GM12878 (cell line): ENCODE results near the gene NUMA1. TPM values are rescaled to one million over a fixed set of nuclear protein-coding genes. Genes with fewer than 3 reads are reported as not detected.

ENCODE experiments used
- ATF2 ChIP-seq: IDR thresholded peaks from 2 replicates; pipeline ENCODE4 v1.6.1; 2012; ENCODE audit warnings: low read length, inconsistent platforms
- ATF7 ChIP-seq: fragments of 450-650 bp; IDR thresholded peaks from 2 replicates; pipeline ENCODE4 v1.6.1; 2016; ENCODE audit warnings: low read depth, mild to moderate bottlenecking
- CHD1 ChIP-seq: IDR thresholded peaks from 2 replicates; pipeline ENCODE4 v1.6.1; 2012; ENCODE audit warnings: low read depth, low read length, improper control_type of control experiment
- CHD4 ChIP-seq: fragments of 200-600 bp; sonication (generic); IDR thresholded peaks from 2 replicates; pipeline ENCODE4 v1.6.1; 2016; ENCODE audit warnings: mild to moderate bottlenecking
- CUX1 ChIP-seq: IDR thresholded peaks from 2 replicates; pipeline ENCODE4 v1.6.1; 2012; ENCODE audit warnings: improper control_type of control experiment, low read depth, low read length; ENCODE audit not compliant: insufficient replicate concordance
- E2F4 ChIP-seq: IDR thresholded peaks from 2 replicates; pipeline ENCODE4 v1.6.1; 2012; ENCODE audit warnings: low read depth, low read length, improper control_type of control experiment
- ESRRA ChIP-seq: IDR thresholded peaks from 2 replicates; pipeline ENCODE4 v1.6.1; 2012; ENCODE audit warnings: mild to moderate bottlenecking, low read length, improper control_type of control experiment
- HCFC1 ChIP-seq: fragments of 150-350 bp; IDR thresholded peaks from 2 replicates; pipeline ENCODE4 v1.6.1; 2014; ENCODE audit warnings: low read length
- HDGF ChIP-seq: fragments of 450-650 bp; IDR thresholded peaks from 2 replicates; pipeline ENCODE4 v1.6.1; 2016; ENCODE audit warnings: antibody characterized with exemption
- MTA2 ChIP-seq: fragments of 450-650 bp; IDR thresholded peaks from 2 replicates; pipeline ENCODE4 v1.6.1; 2016; ENCODE audit warnings: low read depth, mild to moderate bottlenecking, moderate library complexity
- PAX5 ChIP-seq: IDR thresholded peaks from 2 replicates; pipeline ENCODE4 v1.6.1; 2011; ENCODE audit warnings: low read depth, low read length, borderline replicate concordance
- POLR2A ChIP-seq: IDR thresholded peaks from 2 replicates; pipeline ENCODE4 v1.6.1; 2011; ENCODE audit warnings: low read depth, mild to moderate bottlenecking, low read length
- POU2F2 ChIP-seq: IDR thresholded peaks from 3 replicates; pipeline ENCODE4 v1.6.1; 2011; ENCODE audit warnings: low read depth, mild to moderate bottlenecking, low read length, borderline replicate concordance
- RFX5 ChIP-seq: IDR thresholded peaks from 2 replicates; pipeline ENCODE4 v1.6.1; 2011; ENCODE audit warnings: low read depth, low read length, improper control_type of control experiment
- SPI1 ChIP-seq: IDR thresholded peaks from 2 replicates; pipeline ENCODE4 v1.6.1; 2011; ENCODE audit warnings: low read depth, mild to moderate bottlenecking, low read length, moderate library complexity, borderline replicate concordance; ENCODE audit not compliant: insufficient read depth
- ZBED1 ChIP-seq: IDR thresholded peaks from 2 replicates; pipeline ENCODE4 v1.6.1; 2016; ENCODE audit warnings: borderline replicate concordance
- ZBTB40 ChIP-seq: fragments of 450-650 bp; IDR thresholded peaks from 2 replicates; pipeline ENCODE4 v1.6.1; 2016; ENCODE audit warnings: mild to moderate bottlenecking, moderate library complexity, borderline replicate concordance
- ZNF207 ChIP-seq: fragments of 450-650 bp; IDR thresholded peaks from 2 replicates; pipeline ENCODE4 v1.6.1; 2014; ENCODE audit warnings: antibody characterized with exemption, mild to moderate bottlenecking, borderline replicate concordance
- ZNF274 ChIP-seq: IDR thresholded peaks from one replicate; pipeline ENCODE4 v1.8.0; 2011; ENCODE audit not compliant: insufficient read length, insufficient read depth
- polyA plus RNA-seq, 11 experiments: library from polyadenylated mRNA; depleted of rRNA in 4 of 11; unstranded in 6 of 11; stranded (reverse) in 5 of 11; fragments of >200 nt; fragmentation: Nextera tagmentation in 4 of 11; fragmentation: Illumina TruSeq in 1 of 11; extraction: Ambion mirVana in 4 of 11; extraction: Trizol in 1 of 11; gene quantifications; 1 replicate in 1 of 11; 2 replicates in 10 of 11; pipeline versions ENCODE4 v1.2.1 to v1.2.3, GENCODE V29; 2011 to 2016; ENCODE audit warnings: inconsistent platforms in 2 of 11, missing spikeins in 2 of 11, low read depth in 1 of 11
- total RNA-seq, 4 experiments: library from RNA; depleted of rRNA in 3 of 4; stranded (reverse); fragments of >200 nt in 3 of 4; fragmentation: Illumina TruSeq in 1 of 4; extraction: Trizol in 1 of 4; gene quantifications; 2 replicates each; pipeline versions ENCODE4 v1.2.1 to v1.2.3, GENCODE V29; 2013 to 2021

Gene NUMA1
- total and polyA plus RNA-seq, 10 of the 15 experiments (the other 5 are each of a cell fraction or from before 2014, with no cell fraction given), result 5.5 to 111 (median 61.0) TPM

- TF ChIP-seq E2F4 (no peak), POLR2A (peak; percentile 59; the same call in 1 of the 2 replicates), CUX1 (no peak), ZBTB40 (no peak), RFX5 (no peak), ZNF274 (no peak), POU2F2 (0 out of 3 replicates have a peak, but pooled peaks have one; percentile 30), ATF2 (no peak), ZNF207 (no peak), ESRRA (no peak), ATF7 (no peak), PAX5 (0 out of 2 replicates have a peak, but pooled peaks have one; percentile 6), SPI1 (peak; percentile 91), CHD4 (no peak), HDGF (no peak), CHD1 (no peak), HCFC1 (no peak), MTA2 (no peak), ZBED1 (no peak)
These were observed 81.6 kb downstream of the NUMA1 start, which contains the start of gene IL18BP (continued) for GRCh38 chr11:71998649-71999310.
